CD4-positive, alpha-beta T cell treated with Interleukin-21 for 1 hour (primary cell): ENCODE measurements around the gene COL8A1.

ENCODE experiments used
- DNase-seq: peaks from one replicate; pipeline ENCODE4 v3.0.0-alpha.2; 2020

COL8A1 gene

GRCh38 chr3:99678023-99678422 is 39.6 kb downstream of the COL8A1 start:
- no peak for DNase-seq

- DNase-seq = no peak
These were observed 40.5 kb downstream of the COL8A1 start for GRCh38 chr3:99678896-99679295.

- no peak for DNase-seq
These were observed 43.1 kb downstream of the COL8A1 start for GRCh38 chr3:99681512-99681911.

- no peak for DNase-seq
These were observed 43.6 kb downstream of the COL8A1 start for GRCh38 chr3:99681976-99682375.

GRCh38 chr3:99683465-99683864 is 45.1 kb downstream of the COL8A1 start:
- DNase-seq = no peak

- DNase-seq = no peak
These were observed 45.5 kb downstream of the COL8A1 start for GRCh38 chr3:99683876-99684275.

GRCh38 chr3:99684644-99685043 is 46.2 kb downstream of the COL8A1 start:
- DNase-seq = no peak

GRCh38 chr3:99686469-99686868 is 48.1 kb downstream of the COL8A1 start:
- no peak for DNase-seq

- DNase-seq = no peak
These were observed 48.7 kb downstream of the COL8A1 start for GRCh38 chr3:99686955-99687612.

- DNase-seq = no peak
These were observed 52.5 kb downstream of the COL8A1 start for GRCh38 chr3:99690761-99691369.

- DNase-seq = no peak
These were observed 55.2 kb downstream of the COL8A1 start for GRCh38 chr3:99693636-99694035.

- DNase-seq = no peak
These were observed 58.1 kb downstream of the COL8A1 start for GRCh38 chr3:99696497-99696896.

- DNase-seq = no peak
These were observed 58.9 kb downstream of the COL8A1 start for GRCh38 chr3:99697250-99697649.

GRCh38 chr3:99698932-99699331 is 60.5 kb downstream of the COL8A1 start:
- no peak for DNase-seq

GRCh38 chr3:99699841-99700240 is 61.4 kb downstream of the COL8A1 start:
- no peak for DNase-seq

- no peak for DNase-seq
These were observed 62.4 kb downstream of the COL8A1 start for GRCh38 chr3:99700631-99701268.

- DNase-seq = no peak
These were observed 64.9 kb downstream of the COL8A1 start for GRCh38 chr3:99702953-99703943.

GRCh38 chr3:99704417-99704816 is 66.0 kb downstream of the COL8A1 start:
- DNase-seq = no peak

GRCh38 chr3:99706410-99706809 is 68.0 kb downstream of the COL8A1 start:
- no peak for DNase-seq

GRCh38 chr3:99708207-99708745 is 69.9 kb downstream of the COL8A1 start:
- DNase-seq = no peak

GRCh38 chr3:99709686-99710085 is 71.3 kb downstream of the COL8A1 start:
- no peak for DNase-seq

GRCh38 chr3:99710094-99710493 is 71.7 kb downstream of the COL8A1 start:
- no peak for DNase-seq

GRCh38 chr3:99711351-99711750 is 73.0 kb downstream of the COL8A1 start:
- no peak for DNase-seq
